Transverse colon (tissue), 4 donors: ENCODE data around the gene COG5.

Source experiments
- CTCF ChIP-seq, 5 experiments: fragments of 200-600 bp in 3 of 5; fragments of 450-650 bp in 2 of 5; sonication (generic) in 3 of 5; IDR thresholded peaks; 1 replicate in 2 of 5; 2 replicates in 3 of 5; pipeline ENCODE4 v1.5.1; 2016 to 2017; ENCODE audit warnings: antibody characterized with exemption in 5 of 5, inconsistent platforms in 3 of 5, mild to moderate bottlenecking in 2 of 5, moderate library complexity in 1 of 5
- EP300 ChIP-seq: sonication (generic); formaldehyde crosslinking; IDR thresholded peaks from one replicate; pipeline ENCODE4 v1.6.1; 2017; ENCODE audit warnings: antibody characterized with exemption, low read depth
- POLR2A ChIP-seq: fragments of 450-650 bp; IDR thresholded peaks from one replicate; pipeline ENCODE4 v1.6.1; 2016; ENCODE audit warnings: antibody characterized with exemption, mild to moderate bottlenecking, moderate library complexity
- POLR2AphosphoS5 ChIP-seq, 3 donors: sonication (generic); formaldehyde crosslinking; IDR thresholded peaks; one replicate each; pipeline ENCODE4 v1.6.1; 2016; ENCODE audit warnings: antibody characterized with exemption in 3 of 3

- no peak for TF ChIP-seq POLR2AphosphoS5 (IDR thresholded peaks at IDR 0.05)
- no peak for TF ChIP-seq POLR2A
- TF ChIP-seq CTCF (IDR thresholded peaks at IDR 0.05), result no peak
- TF ChIP-seq EP300, result no peak
These were observed 375.9 kb downstream of the COG5 start for GRCh38 chr7:107187774-107188173.
